HepG2 (cell line): ENCODE data around the gene RCBTB1. TPM values are rescaled to one million over a fixed set of nuclear protein-coding genes. Genes with fewer than 3 reads are reported as not detected.
A peak's percentile ranks its signal among the peaks of the same experiment; 100 is the strongest.

Source experiments
- ARHGAP35 ChIP-seq: sonication (generic); formaldehyde crosslinking; IDR thresholded peaks from 2 replicates; pipeline ENCODE4 v1.9.0; 2022; ENCODE audit warnings: mild to moderate bottlenecking, inconsistent platforms, moderate library complexity, missing genetic modification reagents, borderline replicate concordance
- BRD4 ChIP-seq: sonication (generic); formaldehyde crosslinking; IDR thresholded peaks from 2 replicates; pipeline ENCODE4 v1.4.0; 2020; ENCODE audit warnings: missing genetic modification reagents
- DMAP1 ChIP-seq: IDR thresholded peaks from 2 replicates; pipeline ENCODE4 v1.6.1; 2016
- GABPB1 ChIP-seq: IDR thresholded peaks from 2 replicates; pipeline ENCODE4 v1.6.1; 2016; ENCODE audit warnings: mild to moderate bottlenecking, missing genetic modification reagents, moderate library complexity, missing compliant biosample characterization
- KMT2B ChIP-seq: IDR thresholded peaks from 2 replicates; pipeline ENCODE4 v1.6.1; 2016; ENCODE audit warnings: missing genetic modification reagents, missing compliant biosample characterization
- PRDM10 ChIP-seq: sonication (generic); formaldehyde crosslinking; IDR thresholded peaks from 2 replicates; pipeline ENCODE4 v1.4.0; 2020; ENCODE audit warnings: low read depth, missing genetic modification reagents
- SMARCC2 ChIP-seq: fragments of 450-650 bp; IDR thresholded peaks from 2 replicates; pipeline ENCODE4 v1.6.1; 2017; ENCODE audit warnings: antibody characterized with exemption, mild to moderate bottlenecking
- SOX5 ChIP-seq: IDR thresholded peaks from 2 replicates; pipeline ENCODE4 v1.6.1; 2016; ENCODE audit warnings: borderline replicate concordance
- UBTF ChIP-seq: sonication (generic); formaldehyde crosslinking; IDR thresholded peaks from 2 replicates; pipeline ENCODE4 v1.4.0; 2020; ENCODE audit warnings: mild to moderate bottlenecking, missing genetic modification reagents
- YY1 ChIP-seq: IDR thresholded peaks from 2 replicates; pipeline ENCODE4 v1.6.1; 2011; ENCODE audit warnings: low read length, low read depth, moderate library complexity, mild to moderate bottlenecking; ENCODE audit not compliant: insufficient read depth, insufficient replicate concordance
- ZC3H13 ChIP-seq: sonication (generic); formaldehyde crosslinking; IDR thresholded peaks from 2 replicates; pipeline ENCODE4 v1.8.1; 2023; ENCODE audit warnings: mild to moderate bottlenecking, missing genetic modification reagents, moderate library complexity
- ZFX ChIP-seq: sonication (generic); formaldehyde crosslinking; IDR thresholded peaks from 2 replicates; pipeline ENCODE4 v1.4.0; 2020; ENCODE audit warnings: mild to moderate bottlenecking, low read depth, missing genetic modification reagents, moderate library complexity
- ZNF296 ChIP-seq: sonication (generic); formaldehyde crosslinking; conservative IDR thresholded peaks from 2 replicates; pipeline ENCODE4 v1.5.0; 2020; ENCODE audit warnings: mild to moderate bottlenecking, missing genetic modification reagents
- ZNF576 ChIP-seq: sonication (generic); formaldehyde crosslinking; IDR thresholded peaks from 2 replicates; pipeline ENCODE4 v1.4.0; 2020; ENCODE audit warnings: mild to moderate bottlenecking, missing genetic modification reagents
- polyA plus RNA-seq, 8 experiments: library from polyadenylated mRNA; depleted of rRNA in 3 of 8; stranded (reverse) in 7 of 8; unstranded in 1 of 8; fragments of >200 nt; fragmentation: Illumina TruSeq in 4 of 8; extraction: Trizol in 4 of 8; gene quantifications; 2 replicates each; pipeline versions ENCODE4 v1.2.1 to v1.2.3, GENCODE V29; 2011 to 2016; ENCODE audit warnings: low read depth in 4 of 8, missing spikeins in 1 of 8, mixed read lengths in 1 of 8; ENCODE audit not compliant: insufficient read depth in 1 of 8
- total RNA-seq, 5 experiments: library from RNA; depleted of rRNA; stranded (reverse); fragments of >200 nt; fragmentation: Illumina TruSeq; extraction: Trizol; gene quantifications; 2 replicates each; pipeline ENCODE4 v1.2.3, GENCODE V29; 2016; ENCODE audit warnings: low read depth in 1 of 5
- TF ChIP-seq, protein P1 (sequence below): sonication (generic); formaldehyde crosslinking; IDR thresholded peaks from 2 replicates; pipeline ENCODE4 v1.8.0; 2022; ENCODE audit warnings: mild to moderate bottlenecking, missing genetic modification reagents, borderline replicate concordance
- TF ChIP-seq, protein P2 (sequence below): sonication (generic); formaldehyde crosslinking; IDR thresholded peaks from 2 replicates; pipeline ENCODE4 v1.9.0; 2022; ENCODE audit warnings: low read depth, missing genetic modification reagents
- TF ChIP-seq, protein P3 (sequence below): sonication (generic); formaldehyde crosslinking; IDR thresholded peaks from 2 replicates; pipeline ENCODE4 v1.4.0; 2020; ENCODE audit warnings: mild to moderate bottlenecking, missing genetic modification reagents

The RCBTB1 gene
- total and polyA plus RNA-seq, 2 of the 13 experiments (the other 11 are each of a cell fraction or from before 2014, with no cell fraction given) = 13.4 to 21.6 TPM

DNA sequence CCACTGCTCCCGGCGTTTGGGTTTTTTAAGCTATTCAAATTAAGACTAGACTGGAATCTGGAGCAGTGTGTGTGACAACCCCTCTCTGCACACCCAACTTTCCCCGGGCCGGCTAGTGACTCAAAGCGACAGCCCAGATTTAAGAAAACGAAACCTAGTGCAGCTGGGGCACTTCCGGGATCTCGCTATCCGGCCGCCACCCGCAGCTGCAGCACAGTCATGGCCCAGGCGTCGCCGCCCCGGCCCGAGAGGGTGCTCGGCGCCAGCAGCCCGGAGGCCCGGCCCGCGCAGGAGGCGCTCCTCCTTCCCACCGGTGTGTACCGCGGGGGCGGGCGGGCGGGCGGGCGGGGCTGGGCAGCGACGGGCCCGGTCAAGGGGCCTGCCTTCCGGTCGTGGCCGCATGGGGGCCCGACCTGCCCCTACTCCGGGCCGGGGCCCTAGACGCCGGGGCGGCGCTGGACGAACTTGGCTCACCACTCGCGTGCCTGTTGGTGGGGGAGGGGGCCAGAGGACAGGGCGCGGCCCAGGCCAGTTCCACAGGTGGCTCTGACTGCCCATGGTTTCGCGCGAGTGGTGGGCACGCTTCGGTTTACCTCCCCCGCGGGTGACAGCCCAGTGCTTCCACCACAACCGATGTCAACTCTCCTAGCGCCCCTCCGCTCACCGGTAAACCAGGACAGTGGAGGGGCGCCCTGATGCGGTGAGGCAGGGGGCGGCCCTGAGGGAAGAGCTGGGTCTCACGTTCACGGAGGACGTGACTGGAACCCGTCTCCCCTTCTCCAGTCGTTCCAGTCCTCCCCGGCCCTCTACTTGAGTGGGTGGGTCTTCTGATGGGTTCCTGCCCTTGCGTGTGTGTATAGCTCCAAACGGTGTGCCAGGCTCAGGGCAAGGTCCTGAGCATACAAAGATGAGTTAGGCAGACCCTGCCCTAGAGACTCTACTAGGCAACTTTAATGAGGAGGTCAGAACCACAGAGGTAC lies 89.3 kb downstream of the RCBTB1 start, which contains the start of gene PHF11 (continued):
- TF ChIP-seq UBTF (peak; percentile 88), GABPB1 (CRISPR knock-in tag) (peak; percentile 84), DMAP1 (peak; percentile 62), ARHGAP35 (CRISPR knock-in tag) (no peak; the same call in 1 of the 2 replicates), ZNF576 (no peak), SOX5 (CRISPR knock-in tag) (peak; percentile 30; the same call in 1 of the 2 replicates), SMARCC2 (no peak), KMT2B (CRISPR knock-in tag) (peak; percentile 44), YY1 (peak; percentile 21), BRD4 (CRISPR knock-in tag) (peak; percentile 66; the same call in 1 of the 2 replicates), ZFX (CRISPR knock-in tag) (peak; percentile 77), ZNF296 (CRISPR knock-in tag) (0 out of 2 replicates have a peak, but pooled peaks have one; percentile 58), ZC3H13 (peak; percentile 43; the same call in 1 of the 2 replicates), PRDM10 (CRISPR knock-in tag) (peak; percentile 45; the same call in 1 of the 2 replicates)
- TF ChIP-seq, protein P1, sequence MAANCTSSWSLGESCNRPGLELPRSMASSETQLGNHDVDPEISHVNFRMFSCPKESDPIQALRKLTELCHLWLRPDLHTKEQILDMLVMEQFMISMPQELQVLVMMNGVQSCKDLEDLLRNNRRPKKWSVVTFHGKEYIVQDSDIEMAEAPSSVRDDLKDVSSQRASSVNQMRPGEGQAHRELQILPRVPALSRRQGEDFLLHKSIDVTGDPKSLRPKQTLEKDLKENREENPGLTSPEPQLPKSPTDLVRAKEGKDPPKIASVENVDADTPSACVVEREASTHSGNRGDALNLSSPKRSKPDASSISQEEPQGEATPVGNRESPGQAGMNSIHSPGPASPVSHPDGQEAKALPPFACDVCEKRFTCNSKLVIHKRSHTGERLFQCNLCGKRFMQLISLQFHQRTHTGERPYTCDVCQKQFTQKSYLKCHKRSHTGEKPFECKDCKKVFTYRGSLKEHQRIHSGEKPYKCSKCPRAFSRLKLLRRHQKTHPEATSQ (CRISPR knock-in tag) = no peak
- TF ChIP-seq, protein P2, sequence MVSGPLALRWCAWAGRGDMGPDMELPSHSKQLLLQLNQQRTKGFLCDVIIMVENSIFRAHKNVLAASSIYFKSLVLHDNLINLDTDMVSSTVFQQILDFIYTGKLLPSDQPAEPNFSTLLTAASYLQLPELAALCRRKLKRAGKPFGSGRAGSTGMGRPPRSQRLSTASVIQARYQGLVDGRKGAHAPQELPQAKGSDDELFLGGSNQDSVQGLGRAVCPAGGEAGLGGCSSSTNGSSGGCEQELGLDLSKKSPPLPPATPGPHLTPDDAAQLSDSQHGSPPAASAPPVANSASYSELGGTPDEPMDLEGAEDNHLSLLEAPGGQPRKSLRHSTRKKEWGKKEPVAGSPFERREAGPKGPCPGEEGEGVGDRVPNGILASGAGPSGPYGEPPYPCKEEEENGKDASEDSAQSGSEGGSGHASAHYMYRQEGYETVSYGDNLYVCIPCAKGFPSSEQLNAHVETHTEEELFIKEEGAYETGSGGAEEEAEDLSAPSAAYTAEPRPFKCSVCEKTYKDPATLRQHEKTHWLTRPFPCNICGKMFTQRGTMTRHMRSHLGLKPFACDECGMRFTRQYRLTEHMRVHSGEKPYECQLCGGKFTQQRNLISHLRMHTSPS (CRISPR knock-in tag) = peak; percentile 66; the same call in 1 of the 2 replicates
- TF ChIP-seq, protein P3, sequence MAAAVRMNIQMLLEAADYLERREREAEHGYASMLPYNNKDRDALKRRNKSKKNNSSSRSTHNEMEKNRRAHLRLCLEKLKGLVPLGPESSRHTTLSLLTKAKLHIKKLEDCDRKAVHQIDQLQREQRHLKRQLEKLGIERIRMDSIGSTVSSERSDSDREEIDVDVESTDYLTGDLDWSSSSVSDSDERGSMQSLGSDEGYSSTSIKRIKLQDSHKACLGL = peak; percentile 62; the same call in 1 of the 2 replicates
